Progenitor cell of endocrine pancreas (in vitro differentiated cells): ENCODE data around the gene DSTN. TPM values are rescaled to one million over a fixed set of nuclear protein-coding genes. Genes with fewer than 3 reads are reported as not detected.
A peak's percentile ranks its signal among the peaks of the same experiment; 100 is the strongest.

Experiments
- DNase-seq: peaks from one replicate; pipeline ENCODE4 v3.0.0; 2021; ENCODE audit warnings: low spot score; ENCODE audit not compliant: unreplicated experiment
- H3K27ac Mint-ChIP-seq: 2 replicates; pipeline ENCODE4 v1.8.0; 2021; ENCODE audit warnings: mild to moderate bottlenecking, moderate library complexity, mixed read lengths
- H3K27me3 Mint-ChIP-seq: 2 replicates; pipeline ENCODE4 v1.8.0; 2021; ENCODE audit warnings: mixed read lengths
- H3K36me3 Mint-ChIP-seq: 2 replicates; pipeline ENCODE4 v1.8.0; 2022; ENCODE audit warnings: mixed read lengths; ENCODE audit not compliant: insufficient read depth
- H3K4me1 Mint-ChIP-seq: 2 replicates; pipeline ENCODE4 v1.8.0; 2021; ENCODE audit warnings: low read depth, mixed read lengths
- H3K4me3 Mint-ChIP-seq: 2 replicates; pipeline ENCODE4 v1.8.0; 2021; ENCODE audit warnings: low read depth, mild to moderate bottlenecking, moderate library complexity, mixed read lengths
- H3K9me3 Mint-ChIP-seq: 2 replicates; pipeline ENCODE4 v1.8.0; 2021; ENCODE audit warnings: low read depth, mixed read lengths
- total RNA-seq: library from RNA; stranded (reverse); gene quantifications from 2 replicates; pipeline ENCODE4 v1.2.1, GENCODE V29; 2021
- TF ChIP-seq, protein P1 (sequence below): fragments of 200-600 bp; sonication (generic); IDR thresholded peaks from one replicate; pipeline ENCODE4 v1.5.0; 2021; ENCODE audit warnings: antibody characterized with exemption, mild to moderate bottlenecking; ENCODE audit not compliant: unreplicated experiment

The DSTN gene
- total RNA-seq, 1 donor from 2014 or later, result 201 TPM

DNA sequence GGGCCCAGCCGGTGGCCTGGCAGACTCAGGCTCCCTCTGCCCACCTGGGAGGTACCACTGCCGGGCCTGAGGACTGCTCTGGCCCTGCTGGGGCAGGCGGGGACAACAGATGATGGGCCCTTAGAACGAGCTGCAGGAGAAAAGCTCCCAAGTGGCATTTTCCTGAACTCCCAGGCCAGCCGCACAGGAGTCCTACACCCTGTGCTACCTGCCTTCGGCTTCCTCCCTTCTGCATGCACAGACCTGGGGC lies 41.3 kb downstream of the DSTN start:
- H3K4me3 Mint-ChIP-seq, result no peak overlapping the region
- TF ChIP-seq, protein P1, sequence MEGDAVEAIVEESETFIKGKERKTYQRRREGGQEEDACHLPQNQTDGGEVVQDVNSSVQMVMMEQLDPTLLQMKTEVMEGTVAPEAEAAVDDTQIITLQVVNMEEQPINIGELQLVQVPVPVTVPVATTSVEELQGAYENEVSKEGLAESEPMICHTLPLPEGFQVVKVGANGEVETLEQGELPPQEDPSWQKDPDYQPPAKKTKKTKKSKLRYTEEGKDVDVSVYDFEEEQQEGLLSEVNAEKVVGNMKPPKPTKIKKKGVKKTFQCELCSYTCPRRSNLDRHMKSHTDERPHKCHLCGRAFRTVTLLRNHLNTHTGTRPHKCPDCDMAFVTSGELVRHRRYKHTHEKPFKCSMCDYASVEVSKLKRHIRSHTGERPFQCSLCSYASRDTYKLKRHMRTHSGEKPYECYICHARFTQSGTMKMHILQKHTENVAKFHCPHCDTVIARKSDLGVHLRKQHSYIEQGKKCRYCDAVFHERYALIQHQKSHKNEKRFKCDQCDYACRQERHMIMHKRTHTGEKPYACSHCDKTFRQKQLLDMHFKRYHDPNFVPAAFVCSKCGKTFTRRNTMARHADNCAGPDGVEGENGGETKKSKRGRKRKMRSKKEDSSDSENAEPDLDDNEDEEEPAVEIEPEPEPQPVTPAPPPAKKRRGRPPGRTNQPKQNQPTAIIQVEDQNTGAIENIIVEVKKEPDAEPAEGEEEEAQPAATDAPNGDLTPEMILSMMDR, result no peak
- peak overlapping the region; percentile 64 for H3K27ac Mint-ChIP-seq
- peaks cover 8% of the 10 kb centered on the region for H3K4me1 Mint-ChIP-seq
- H3K36me3 Mint-ChIP-seq, result peaks cover 14% of the 10 kb centered on the region
- no peak for DNase-seq
- H3K27me3 Mint-ChIP-seq, result no peaks in the 10 kb centered on the region
- no peaks in the 10 kb centered on the region for H3K9me3 Mint-ChIP-seq

DNA sequence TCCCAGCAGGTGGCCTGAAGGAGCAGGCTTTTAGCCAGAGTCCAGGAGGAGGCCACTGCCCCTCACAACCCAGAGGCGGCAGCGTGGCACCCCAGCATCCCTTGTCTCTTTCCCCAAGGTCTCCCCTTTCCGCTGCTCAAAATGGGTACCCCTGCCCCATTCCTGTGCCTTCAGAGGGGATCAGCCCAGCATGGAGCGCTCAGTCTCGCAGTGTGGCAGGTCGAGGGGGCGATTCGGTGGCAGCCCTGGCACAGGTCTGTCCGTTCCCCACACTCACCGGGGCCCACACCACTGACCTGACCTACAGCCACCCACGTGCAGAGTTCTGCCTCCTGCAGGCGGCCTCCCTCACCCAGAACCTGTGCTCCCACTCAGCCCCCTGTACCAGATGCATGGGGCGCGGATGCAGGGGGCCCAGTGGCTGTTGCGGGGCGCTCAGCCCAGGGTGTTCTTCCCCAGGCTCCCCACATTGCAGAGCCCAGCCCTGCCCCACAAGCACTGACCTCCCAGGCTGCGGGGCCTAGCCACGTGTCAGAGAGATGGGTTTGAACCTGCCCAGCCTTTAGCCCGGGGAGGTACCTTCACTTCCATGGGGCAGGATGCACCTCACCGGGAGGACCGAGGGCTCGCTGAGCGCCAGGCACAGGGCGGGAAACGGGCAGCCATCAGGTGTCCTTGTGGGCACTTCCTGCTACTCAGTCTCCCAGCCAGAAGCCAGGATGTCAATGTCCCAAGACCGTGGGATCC lies 41.8 kb downstream of the DSTN start:
- no peak for DNase-seq
- TF ChIP-seq, protein P1, result peak; percentile 61
- Mint-ChIP-seq H3K27ac (peak overlapping the region; percentile 64), H3K4me3 (no peak overlapping the region), H3K4me1 (peaks cover 8% of the 10 kb centered on the region), H3K9me3 (no peaks in the 10 kb centered on the region), H3K36me3 (peaks cover 14% of the 10 kb centered on the region), H3K27me3 (no peaks in the 10 kb centered on the region)

DNA sequence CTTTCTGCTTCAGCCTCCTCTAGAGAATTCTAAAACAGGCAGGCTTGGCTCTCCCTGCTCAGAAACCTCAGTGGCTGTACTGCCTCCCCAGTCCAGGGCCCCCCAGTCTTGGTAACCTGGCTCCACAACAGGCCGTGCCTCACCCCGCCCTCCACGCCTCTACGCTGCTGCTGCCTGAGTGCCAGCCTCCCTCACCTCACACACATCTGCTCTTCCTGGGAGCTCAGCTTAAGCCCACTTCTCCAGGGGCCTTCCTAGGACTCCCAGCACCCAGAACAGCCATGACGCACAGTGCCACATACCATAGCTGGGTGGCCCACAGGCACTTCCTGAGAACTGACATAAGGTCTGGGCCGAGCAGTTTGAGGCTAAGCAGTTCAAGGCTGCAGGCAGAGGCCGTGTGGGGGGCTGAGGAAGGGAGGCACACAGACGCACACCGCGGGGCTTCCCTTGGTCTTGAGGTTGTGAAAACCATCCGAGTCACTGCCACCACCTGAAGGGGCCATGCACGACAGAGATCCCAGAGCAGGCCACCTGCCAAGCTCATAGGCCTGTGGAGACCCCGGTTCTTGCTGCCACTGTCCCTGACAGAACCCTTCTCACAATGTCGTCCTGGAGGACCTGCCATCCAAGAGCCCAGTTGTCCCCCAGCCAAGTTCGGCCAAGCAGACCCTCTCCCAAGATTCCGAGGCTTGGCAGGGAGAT lies 42.6 kb downstream of the DSTN start:
- Mint-ChIP-seq H3K4me1 (peaks cover 7% of the 10 kb centered on the region), H3K4me3 (no peak overlapping the region), H3K27ac (peak overlapping the region; percentile 88), H3K36me3 (peaks cover 14% of the 10 kb centered on the region), H3K9me3 (no peaks in the 10 kb centered on the region), H3K27me3 (no peaks in the 10 kb centered on the region)
- TF ChIP-seq, protein P1, result no peak
- DNase-seq, result no peak

DNA sequence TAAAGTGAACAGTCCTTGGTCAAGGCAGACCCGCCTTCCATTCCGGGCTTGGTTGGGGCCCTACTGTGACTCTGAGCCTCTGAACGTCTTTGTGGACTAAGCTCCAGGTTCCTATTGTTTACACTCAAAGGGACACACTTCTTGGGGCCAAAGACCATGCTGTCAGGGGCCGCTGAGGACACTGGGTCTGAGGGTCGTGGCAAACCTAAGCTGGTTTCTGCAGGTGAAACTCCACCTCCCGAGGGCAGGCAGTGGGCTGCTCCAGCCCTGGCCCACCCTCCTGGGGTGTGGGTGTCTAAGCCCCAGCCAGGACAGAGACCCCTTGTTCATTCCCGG lies 43.1 kb downstream of the DSTN start:
- peaks cover 13% of the 10 kb centered on the region for H3K36me3 Mint-ChIP-seq
- H3K4me3 Mint-ChIP-seq, result no peak overlapping the region
- DNase-seq, result no peak
- TF ChIP-seq, protein P1, result no peak
- peaks cover 7% of the 10 kb centered on the region for H3K4me1 Mint-ChIP-seq
- no peaks in the 10 kb centered on the region for H3K9me3 Mint-ChIP-seq
- H3K27ac Mint-ChIP-seq, result peak overlapping the region; percentile 88
- no peaks in the 10 kb centered on the region for H3K27me3 Mint-ChIP-seq

DNA sequence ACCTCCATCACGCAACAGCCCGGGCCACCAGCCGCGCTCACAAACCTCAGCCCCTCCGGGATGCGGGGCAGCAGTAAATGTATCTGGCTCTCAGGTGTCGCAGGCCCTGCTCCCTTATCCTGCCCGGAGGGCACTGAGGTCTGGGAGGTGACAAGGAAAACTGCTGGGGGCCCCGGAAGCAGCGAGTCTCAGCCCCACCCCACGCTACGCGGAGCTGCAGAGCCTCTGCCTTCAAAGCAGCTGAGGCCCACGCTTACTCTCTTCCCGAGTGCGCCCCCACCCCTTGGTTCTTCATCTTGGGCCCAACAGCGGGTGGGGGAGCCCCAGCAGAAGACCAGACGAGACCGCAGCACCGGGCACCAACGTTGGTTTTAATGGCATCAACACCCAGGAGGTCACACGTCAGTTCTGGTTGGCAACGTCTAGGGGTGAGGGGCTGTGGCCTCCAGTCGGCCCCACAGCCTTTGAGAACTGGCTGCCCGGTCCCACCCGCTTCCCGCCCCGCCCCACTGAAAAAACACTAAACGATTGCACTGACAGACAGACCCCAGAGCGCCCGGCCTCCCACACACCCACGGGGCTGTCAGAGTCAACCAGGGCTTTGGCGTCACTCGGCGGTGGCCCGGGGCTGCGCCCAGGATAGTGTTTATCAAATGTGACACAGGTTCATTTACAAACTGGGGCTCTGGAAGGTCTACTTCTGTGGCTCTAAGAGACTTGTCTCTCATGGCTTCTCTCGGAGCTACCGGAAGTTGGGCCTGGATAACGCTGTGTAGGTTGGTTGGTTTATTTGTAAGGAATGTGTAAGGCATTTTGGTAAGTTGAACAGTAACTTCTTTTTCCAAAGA lies 43.7 kb downstream of the DSTN start:
- Mint-ChIP-seq H3K36me3 (peaks cover 10% of the 10 kb centered on the region), H3K27ac (peak overlapping the region; percentile 74), H3K9me3 (no peaks in the 10 kb centered on the region), H3K27me3 (no peaks in the 10 kb centered on the region), H3K4me1 (peaks cover 7% of the 10 kb centered on the region), H3K4me3 (no peak overlapping the region)
- DNase-seq, result no peak
- TF ChIP-seq, protein P1, result no peak
